ENCODE data around the gene LUM. TPM values are rescaled to one million over a fixed set of nuclear protein-coding genes. Genes with fewer than 3 reads are reported as not detected.

The LUM gene
- total RNA-seq, 1 experiment from 2014 or later = 0.23 TPM

DNA sequence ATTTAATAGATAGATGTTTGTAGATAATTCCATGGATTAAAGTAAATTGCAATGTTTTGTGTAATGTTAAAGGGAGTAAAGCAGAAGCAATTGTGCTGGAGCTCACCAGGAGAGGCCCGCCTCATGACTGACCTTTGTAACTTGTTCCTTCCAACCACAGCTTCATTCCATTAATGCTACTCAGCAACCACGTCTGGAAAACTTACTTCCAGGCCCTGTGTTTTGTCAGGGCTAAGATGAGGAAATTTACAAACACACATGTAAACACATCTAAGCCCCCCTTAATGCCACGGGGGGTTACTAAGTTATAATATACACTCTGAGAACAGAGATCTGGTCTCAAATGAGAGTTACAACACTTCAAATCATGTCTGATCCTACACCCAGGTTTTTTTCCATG lies 12.4 kb downstream of the LUM start:
- H3K9me3 ChIP-seq (ENCODE audit: control insufficient read depth, insufficient read depth, low read depth, low read length) = no peaks in the 10 kb centered on the region
- in situ Hi-C loops (cut with HindIII; ENCODE audit: low pct_unique_long_range_greater_than_20kb, low sequenced_read_pairs) (no loop called here), intact Hi-C loops (cut with micrococcal nuclease; ENCODE audit: unreplicated experiment) (no loop called here)
- ChIA-PET CTCF (no interaction called here), POLR2A (no interaction called here)
- no peak overlapping the region for H3K4me3 ChIP-seq (ENCODE audit: low read depth in 2 of 2, low read length in 2 of 2)
- H3K36me3 ChIP-seq (ENCODE audit: control insufficient read depth, insufficient read depth, low read length) = no peaks in the 10 kb centered on the region
- no peak overlapping the region for H3K27ac ChIP-seq (ENCODE audit: low read length)
- DNase-seq (ENCODE audit: low read depth, low spot score) (no peak), ATAC-seq (no peak)
- no peak for TF ChIP-seq TCF7L2 (IDR thresholded peaks at IDR 0.05; ENCODE audit: low read depth, low read length)
- TF ChIP-seq, protein P1, sequence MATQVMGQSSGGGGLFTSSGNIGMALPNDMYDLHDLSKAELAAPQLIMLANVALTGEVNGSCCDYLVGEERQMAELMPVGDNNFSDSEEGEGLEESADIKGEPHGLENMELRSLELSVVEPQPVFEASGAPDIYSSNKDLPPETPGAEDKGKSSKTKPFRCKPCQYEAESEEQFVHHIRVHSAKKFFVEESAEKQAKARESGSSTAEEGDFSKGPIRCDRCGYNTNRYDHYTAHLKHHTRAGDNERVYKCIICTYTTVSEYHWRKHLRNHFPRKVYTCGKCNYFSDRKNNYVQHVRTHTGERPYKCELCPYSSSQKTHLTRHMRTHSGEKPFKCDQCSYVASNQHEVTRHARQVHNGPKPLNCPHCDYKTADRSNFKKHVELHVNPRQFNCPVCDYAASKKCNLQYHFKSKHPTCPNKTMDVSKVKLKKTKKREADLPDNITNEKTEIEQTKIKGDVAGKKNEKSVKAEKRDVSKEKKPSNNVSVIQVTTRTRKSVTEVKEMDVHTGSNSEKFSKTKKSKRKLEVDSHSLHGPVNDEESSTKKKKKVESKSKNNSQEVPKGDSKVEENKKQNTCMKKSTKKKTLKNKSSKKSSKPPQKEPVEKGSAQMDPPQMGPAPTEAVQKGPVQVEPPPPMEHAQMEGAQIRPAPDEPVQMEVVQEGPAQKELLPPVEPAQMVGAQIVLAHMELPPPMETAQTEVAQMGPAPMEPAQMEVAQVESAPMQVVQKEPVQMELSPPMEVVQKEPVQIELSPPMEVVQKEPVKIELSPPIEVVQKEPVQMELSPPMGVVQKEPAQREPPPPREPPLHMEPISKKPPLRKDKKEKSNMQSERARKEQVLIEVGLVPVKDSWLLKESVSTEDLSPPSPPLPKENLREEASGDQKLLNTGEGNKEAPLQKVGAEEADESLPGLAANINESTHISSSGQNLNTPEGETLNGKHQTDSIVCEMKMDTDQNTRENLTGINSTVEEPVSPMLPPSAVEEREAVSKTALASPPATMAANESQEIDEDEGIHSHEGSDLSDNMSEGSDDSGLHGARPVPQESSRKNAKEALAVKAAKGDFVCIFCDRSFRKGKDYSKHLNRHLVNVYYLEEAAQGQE (IDR thresholded peaks at IDR 0.05; ENCODE audit: insufficient read depth in 1 of 2, low read depth in 2 of 2, low read length in 1 of 2) = no peak
- no peak for TF ChIP-seq SIN3A (IDR thresholded peaks at IDR 0.05; ENCODE audit: borderline replicate concordance, insufficient read depth, low read depth, low read length)
- TF ChIP-seq, protein P2, sequence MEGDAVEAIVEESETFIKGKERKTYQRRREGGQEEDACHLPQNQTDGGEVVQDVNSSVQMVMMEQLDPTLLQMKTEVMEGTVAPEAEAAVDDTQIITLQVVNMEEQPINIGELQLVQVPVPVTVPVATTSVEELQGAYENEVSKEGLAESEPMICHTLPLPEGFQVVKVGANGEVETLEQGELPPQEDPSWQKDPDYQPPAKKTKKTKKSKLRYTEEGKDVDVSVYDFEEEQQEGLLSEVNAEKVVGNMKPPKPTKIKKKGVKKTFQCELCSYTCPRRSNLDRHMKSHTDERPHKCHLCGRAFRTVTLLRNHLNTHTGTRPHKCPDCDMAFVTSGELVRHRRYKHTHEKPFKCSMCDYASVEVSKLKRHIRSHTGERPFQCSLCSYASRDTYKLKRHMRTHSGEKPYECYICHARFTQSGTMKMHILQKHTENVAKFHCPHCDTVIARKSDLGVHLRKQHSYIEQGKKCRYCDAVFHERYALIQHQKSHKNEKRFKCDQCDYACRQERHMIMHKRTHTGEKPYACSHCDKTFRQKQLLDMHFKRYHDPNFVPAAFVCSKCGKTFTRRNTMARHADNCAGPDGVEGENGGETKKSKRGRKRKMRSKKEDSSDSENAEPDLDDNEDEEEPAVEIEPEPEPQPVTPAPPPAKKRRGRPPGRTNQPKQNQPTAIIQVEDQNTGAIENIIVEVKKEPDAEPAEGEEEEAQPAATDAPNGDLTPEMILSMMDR (IDR thresholded peaks at IDR 0.05) = no peak
- TF ChIP-seq POLR2AphosphoS5 (IDR thresholded peaks at IDR 0.05; ENCODE audit: low read depth, low read length) = no peak
- BruUV-seq (replicated peaks) = no TSS peak
- no peaks in the 10 kb centered on the region for H3K4me1 ChIP-seq (ENCODE audit: control insufficient read depth, insufficient read depth, low read length)
- H3K27me3 ChIP-seq (ENCODE audit: control insufficient read depth, insufficient read depth, low read length) = no peaks in the 10 kb centered on the region

DNA sequence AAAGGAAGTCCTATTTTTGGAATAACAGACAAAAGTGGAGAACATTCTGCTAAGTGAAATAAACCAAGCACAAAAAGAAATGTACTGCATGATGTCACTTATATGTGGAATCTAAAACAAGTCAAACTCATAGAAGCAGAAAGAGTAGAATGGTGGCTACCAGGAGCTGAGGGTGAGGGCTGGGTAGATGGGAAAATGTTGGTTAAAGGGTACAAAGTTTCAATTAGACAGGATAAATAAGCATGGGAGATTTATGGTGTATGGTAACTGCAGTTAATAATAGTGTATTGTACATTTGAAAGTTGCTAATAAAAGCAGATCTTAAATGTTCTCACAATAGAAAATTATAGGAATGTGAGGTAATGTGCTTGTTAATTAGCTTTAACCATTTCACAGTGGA lies 12.8 kb downstream of the LUM start:
- H3K27ac ChIP-seq (ENCODE audit: low read length) = no peak overlapping the region
- no peaks in the 10 kb centered on the region for H3K36me3 ChIP-seq (ENCODE audit: control insufficient read depth, insufficient read depth, low read length)
- ATAC-seq = no peak
- in situ Hi-C loops (cut with HindIII; ENCODE audit: low pct_unique_long_range_greater_than_20kb, low sequenced_read_pairs) = no loop called here
- TF ChIP-seq, protein P2 (IDR thresholded peaks at IDR 0.05) = no peak
- TF ChIP-seq TCF7L2 (IDR thresholded peaks at IDR 0.05; ENCODE audit: low read depth, low read length) = no peak
- no peak for TF ChIP-seq POLR2AphosphoS5 (IDR thresholded peaks at IDR 0.05; ENCODE audit: low read depth, low read length)
- TF ChIP-seq, protein P1 (IDR thresholded peaks at IDR 0.05; ENCODE audit: insufficient read depth in 1 of 2, low read depth in 2 of 2, low read length in 1 of 2) = no peak
- TF ChIP-seq SIN3A (IDR thresholded peaks at IDR 0.05; ENCODE audit: borderline replicate concordance, insufficient read depth, low read depth, low read length) = no peak
- H3K9me3 ChIP-seq (ENCODE audit: control insufficient read depth, insufficient read depth, low read depth, low read length) = no peaks in the 10 kb centered on the region
- no peak for DNase-seq (ENCODE audit: low read depth, low spot score)
- BruUV-seq (replicated peaks) = no TSS peak
- CTCF ChIA-PET = no interaction called here
- H3K4me1 ChIP-seq (ENCODE audit: control insufficient read depth, insufficient read depth, low read length) = no peaks in the 10 kb centered on the region
- POLR2A ChIA-PET = no interaction called here
- no peaks in the 10 kb centered on the region for H3K27me3 ChIP-seq (ENCODE audit: control insufficient read depth, insufficient read depth, low read length)
- no peak overlapping the region for H3K4me3 ChIP-seq (ENCODE audit: low read depth in 2 of 2, low read length in 2 of 2)
- intact Hi-C loops (cut with micrococcal nuclease; ENCODE audit: unreplicated experiment) = no loop called here

Measured in Panc1 (cell line).